Measurements from ENCODE around the gene EBP.

Gene EBP

DNA sequence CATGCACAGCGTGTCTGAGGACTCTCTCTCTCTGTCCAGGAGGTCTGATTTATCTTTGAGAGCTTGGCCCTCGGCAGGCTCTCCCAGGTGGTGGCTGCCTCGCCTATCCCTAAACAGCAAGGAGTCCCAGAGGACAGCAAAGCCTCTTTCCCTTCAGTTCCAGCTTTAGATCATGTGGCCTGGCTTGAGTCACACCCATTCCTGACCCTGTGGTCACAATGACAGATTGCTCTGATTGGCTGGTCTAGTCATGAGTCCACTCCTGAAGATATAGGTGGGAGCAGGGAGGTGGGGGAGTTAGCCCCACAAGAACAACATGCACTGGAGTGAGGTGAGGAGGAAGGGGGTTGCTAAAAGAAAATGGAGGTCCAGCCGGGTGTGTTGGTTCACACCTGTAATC is 24.9 kb upstream of the EBP start:
- H3K27me3 ChIP-seq (ENCODE audit: low read depth, low read length) = no peaks in the 10 kb centered on the region

GRCh38 chrX:48497871-48498270 is 23.7 kb upstream of the EBP start:
- H3K9me3 ChIP-seq (ENCODE audit: control insufficient read depth in 1 of 2, low read length in 2 of 2) = no peaks in the 10 kb centered on the region
- H3K27me3 ChIP-seq (ENCODE audit: low read depth, low read length) = no peaks in the 10 kb centered on the region
- H3K36me3 ChIP-seq (ENCODE audit: control insufficient read depth in 1 of 2, insufficient read depth in 2 of 2, low read length in 2 of 2) = no peaks in the 10 kb centered on the region
- no peak overlapping the region for H3K27ac ChIP-seq (ENCODE audit: low read length)
- H3K4me1 ChIP-seq (ENCODE audit: control insufficient read depth in 1 of 2, insufficient read depth in 2 of 2, low read length in 2 of 2) = no peaks in the 10 kb centered on the region
- no peak overlapping the region for H3K4me3 ChIP-seq (ENCODE audit: low read depth in 1 of 2, low read length in 2 of 2)

More for the DNA sequence above, 24.9 kb upstream of the EBP start:
- no peaks in the 10 kb centered on the region for H3K9me3 ChIP-seq (ENCODE audit: control insufficient read depth in 1 of 2, low read length in 2 of 2)
- H3K27ac ChIP-seq (ENCODE audit: low read length) = no peak overlapping the region
- H3K4me1 ChIP-seq (ENCODE audit: control insufficient read depth in 1 of 2, insufficient read depth in 2 of 2, low read length in 2 of 2) = no peaks in the 10 kb centered on the region
- H3K36me3 ChIP-seq (ENCODE audit: control insufficient read depth in 1 of 2, insufficient read depth in 2 of 2, low read length in 2 of 2) = no peaks in the 10 kb centered on the region
- H3K4me3 ChIP-seq (ENCODE audit: low read depth in 1 of 2, low read length in 2 of 2) = no peak overlapping the region

DNA sequence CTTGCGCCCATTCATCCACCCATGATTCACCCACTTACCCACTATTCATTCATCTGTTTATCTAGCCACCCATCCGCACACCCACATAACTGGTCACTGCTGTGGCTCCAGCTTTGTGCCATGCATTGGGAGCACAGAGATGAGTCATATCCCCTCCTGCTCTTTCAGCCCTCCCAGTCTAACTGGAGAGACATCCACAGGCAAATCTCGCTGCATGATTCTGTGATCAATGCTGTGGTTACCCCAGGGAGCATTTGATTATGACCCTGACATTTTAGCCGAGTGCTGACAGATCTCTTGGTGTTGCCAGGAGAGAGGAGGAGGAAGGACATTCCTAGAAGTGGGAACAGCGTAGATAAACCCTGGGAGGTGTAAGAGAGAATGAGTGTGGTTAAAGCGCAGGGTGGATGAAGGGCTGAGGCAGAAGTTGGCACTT is 23.2 kb upstream of the EBP start:
- H3K36me3 ChIP-seq (ENCODE audit: control insufficient read depth in 1 of 2, insufficient read depth in 2 of 2, low read length in 2 of 2) = no peaks in the 10 kb centered on the region
- no peak overlapping the region for H3K4me3 ChIP-seq (ENCODE audit: low read depth in 1 of 2, low read length in 2 of 2)
- H3K4me1 ChIP-seq (ENCODE audit: control insufficient read depth in 1 of 2, insufficient read depth in 2 of 2, low read length in 2 of 2) = no peaks in the 10 kb centered on the region
- H3K9me3 ChIP-seq (ENCODE audit: control insufficient read depth in 1 of 2, low read length in 2 of 2) = no peaks in the 10 kb centered on the region
- H3K27me3 ChIP-seq (ENCODE audit: low read depth, low read length) = no peaks in the 10 kb centered on the region
- H3K27ac ChIP-seq (ENCODE audit: low read length) = no peak overlapping the region

GRCh38 chrX:48504261-48504660 is 17.3 kb upstream of the EBP start:
- H3K36me3 ChIP-seq (ENCODE audit: control insufficient read depth in 1 of 2, insufficient read depth in 2 of 2, low read length in 2 of 2) = no peaks in the 10 kb centered on the region
- no peak overlapping the region for H3K4me3 ChIP-seq (ENCODE audit: low read depth in 1 of 2, low read length in 2 of 2)
- H3K4me1 ChIP-seq (ENCODE audit: control insufficient read depth in 1 of 2, insufficient read depth in 2 of 2, low read length in 2 of 2) = peaks cover 0 to under 1% of the 10 kb centered on the region in 2 donors
- no peaks in the 10 kb centered on the region for H3K9me3 ChIP-seq (ENCODE audit: control insufficient read depth in 1 of 2, low read length in 2 of 2)
- H3K27ac ChIP-seq (ENCODE audit: low read length) = no peak overlapping the region
- H3K27me3 ChIP-seq (ENCODE audit: low read depth, low read length) = no peaks in the 10 kb centered on the region

- peaks cover 0 to 8% of the 10 kb centered on the region in 2 donors for H3K4me1 ChIP-seq (ENCODE audit: control insufficient read depth in 1 of 2, insufficient read depth in 2 of 2, low read length in 2 of 2)
- no peaks in the 10 kb centered on the region for H3K27me3 ChIP-seq (ENCODE audit: low read depth, low read length)
- H3K27ac ChIP-seq (ENCODE audit: low read length) = no peak overlapping the region
These were observed 16.1 kb upstream of the EBP start for GRCh38 chrX:48505481-48505880.

GRCh38 chrX:48507246-48507645 is 14.4 kb upstream of the EBP start:
- Histone ChIP-seq H3K9me3 (ENCODE audit: control insufficient read depth in 1 of 2, low read length in 2 of 2) (no peaks in the 10 kb centered on the region), H3K27ac (ENCODE audit: low read length) (no peak overlapping the region), H3K4me3 (ENCODE audit: low read depth in 1 of 2, low read length in 2 of 2) (no peak overlapping the region), H3K36me3 (ENCODE audit: control insufficient read depth in 1 of 2, insufficient read depth in 2 of 2, low read length in 2 of 2) (peaks cover 0 to 2% of the 10 kb centered on the region in 2 donors), H3K4me1 (ENCODE audit: control insufficient read depth in 1 of 2, insufficient read depth in 2 of 2, low read length in 2 of 2) (peaks cover 0 to 8% of the 10 kb centered on the region in 2 donors), H3K27me3 (ENCODE audit: low read depth, low read length) (no peaks in the 10 kb centered on the region)

More at GRCh38 chrX:48505481-48505880, 16.1 kb upstream of the EBP start:
- H3K4me3 ChIP-seq (ENCODE audit: low read depth in 1 of 2, low read length in 2 of 2) = no peak overlapping the region
- H3K36me3 ChIP-seq (ENCODE audit: control insufficient read depth in 1 of 2, insufficient read depth in 2 of 2, low read length in 2 of 2) = no peaks in the 10 kb centered on the region
- no peaks in the 10 kb centered on the region for H3K9me3 ChIP-seq (ENCODE audit: control insufficient read depth in 1 of 2, low read length in 2 of 2)

- peak within 1 kb of the TSS; percentile 60 for H3K27ac ChIP-seq (ENCODE audit: low read length)
- H3K9me3 ChIP-seq (ENCODE audit: control insufficient read depth in 1 of 2, low read length in 2 of 2) = no peaks in the 10 kb centered on the region
- H3K4me3 ChIP-seq (ENCODE audit: low read depth in 1 of 2, low read length in 2 of 2) = peak within 1 kb of the TSS; percentile 73 to 79
- H3K4me1 ChIP-seq (ENCODE audit: control insufficient read depth in 1 of 2, insufficient read depth in 2 of 2, low read length in 2 of 2) = peaks cover 0 to 8% of the 10 kb centered on the region in 2 donors
- H3K36me3 ChIP-seq (ENCODE audit: control insufficient read depth in 1 of 2, insufficient read depth in 2 of 2, low read length in 2 of 2) = peaks cover 0 to 4% of the 10 kb centered on the region in 2 donors
- no peaks in the 10 kb centered on the region for H3K27me3 ChIP-seq (ENCODE audit: low read depth, low read length)
These were observed 13.0 kb upstream of the EBP start, which contains the start of gene PORCN for GRCh38 chrX:48508400-48509244. TSS of gene PORCN (plus strand) at chrX:48508992. CDS start at chrX:48509821, 829 bp downstream.

- Histone ChIP-seq H3K9me3 (ENCODE audit: control insufficient read depth in 1 of 2, low read length in 2 of 2) (no peaks in the 10 kb centered on the region), H3K27me3 (ENCODE audit: low read depth, low read length) (no peaks in the 10 kb centered on the region), H3K27ac (ENCODE audit: low read length) (no peak overlapping the region), H3K36me3 (ENCODE audit: control insufficient read depth in 1 of 2, insufficient read depth in 2 of 2, low read length in 2 of 2) (peaks cover 0 to 4% of the 10 kb centered on the region in 2 donors), H3K4me3 (ENCODE audit: low read depth in 1 of 2, low read length in 2 of 2) (peak overlapping the region; percentile 73 to 79), H3K4me1 (ENCODE audit: control insufficient read depth in 1 of 2, insufficient read depth in 2 of 2, low read length in 2 of 2) (peaks cover 0 to 8% of the 10 kb centered on the region in 2 donors)
These were observed 12.4 kb upstream of the EBP start for GRCh38 chrX:48509245-48509590.

GRCh38 chrX:48509619-48510018 is 12.0 kb upstream of the EBP start:
- peaks cover 0 to 8% of the 10 kb centered on the region in 2 donors for H3K4me1 ChIP-seq (ENCODE audit: control insufficient read depth in 1 of 2, insufficient read depth in 2 of 2, low read length in 2 of 2)
- no peaks in the 10 kb centered on the region for H3K27me3 ChIP-seq (ENCODE audit: low read depth, low read length)
- H3K27ac ChIP-seq (ENCODE audit: low read length) = no peak overlapping the region
- no peaks in the 10 kb centered on the region for H3K9me3 ChIP-seq (ENCODE audit: control insufficient read depth in 1 of 2, low read length in 2 of 2)
- peak overlapping the region; percentile 73 to 79 for H3K4me3 ChIP-seq (ENCODE audit: low read depth in 1 of 2, low read length in 2 of 2)
- H3K36me3 ChIP-seq (ENCODE audit: control insufficient read depth in 1 of 2, insufficient read depth in 2 of 2, low read length in 2 of 2) = peaks cover 0 to 7% of the 10 kb centered on the region in 2 donors

- no peak overlapping the region for H3K4me3 ChIP-seq (ENCODE audit: low read depth in 1 of 2, low read length in 2 of 2)
- H3K27ac ChIP-seq (ENCODE audit: low read length) = no peak overlapping the region
- H3K36me3 ChIP-seq (ENCODE audit: control insufficient read depth in 1 of 2, insufficient read depth in 2 of 2, low read length in 2 of 2) = peaks cover 0 to 14% of the 10 kb centered on the region in 2 donors
- H3K4me1 ChIP-seq (ENCODE audit: control insufficient read depth in 1 of 2, insufficient read depth in 2 of 2, low read length in 2 of 2) = peaks cover 0 to 8% of the 10 kb centered on the region in 2 donors
- H3K27me3 ChIP-seq (ENCODE audit: low read depth, low read length) = no peaks in the 10 kb centered on the region
- no peaks in the 10 kb centered on the region for H3K9me3 ChIP-seq (ENCODE audit: control insufficient read depth in 1 of 2, low read length in 2 of 2)
These were observed 10.0 kb upstream of the EBP start for GRCh38 chrX:48511560-48511959.

DNA sequence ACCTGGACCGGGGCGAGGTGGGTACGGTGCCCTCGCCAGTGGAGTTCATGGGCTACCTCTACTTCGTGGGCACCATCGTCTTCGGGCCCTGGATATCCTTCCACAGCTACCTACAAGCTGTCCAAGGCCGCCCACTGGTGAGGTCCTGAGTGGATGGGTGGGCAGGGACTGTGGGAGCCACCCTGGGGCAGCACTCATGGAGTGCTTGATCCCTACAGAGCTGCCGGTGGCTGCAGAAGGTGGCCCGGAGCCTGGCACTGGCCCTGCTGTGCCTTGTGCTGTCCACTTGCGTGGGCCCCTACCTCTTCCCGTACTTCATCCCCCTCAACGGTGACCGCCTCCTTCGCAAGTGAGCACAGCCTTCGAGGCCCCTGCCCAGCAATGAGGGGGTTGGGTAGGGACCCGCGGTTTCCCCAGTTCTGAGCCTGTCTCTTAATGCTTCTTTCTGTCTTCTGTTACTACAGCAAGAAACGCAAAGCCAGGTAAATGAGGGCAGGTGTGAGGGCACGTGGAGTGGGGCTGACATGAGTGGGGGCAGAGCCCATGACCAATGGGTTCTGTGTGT is 9.2 kb upstream of the EBP start:
- H3K4me3 ChIP-seq (ENCODE audit: low read depth in 1 of 2, low read length in 2 of 2) = no peak overlapping the region
- H3K27ac ChIP-seq (ENCODE audit: low read length) = no peak overlapping the region

More for the DNA sequence above, 9.2 kb upstream of the EBP start:
- Histone ChIP-seq H3K9me3 (ENCODE audit: control insufficient read depth in 1 of 2, low read length in 2 of 2) (no peaks in the 10 kb centered on the region), H3K4me1 (ENCODE audit: control insufficient read depth in 1 of 2, insufficient read depth in 2 of 2, low read length in 2 of 2) (peaks cover 0 to 8% of the 10 kb centered on the region in 2 donors), H3K36me3 (ENCODE audit: control insufficient read depth in 1 of 2, insufficient read depth in 2 of 2, low read length in 2 of 2) (peaks cover 0 to 14% of the 10 kb centered on the region in 2 donors), H3K27me3 (ENCODE audit: low read depth, low read length) (no peaks in the 10 kb centered on the region)
